LoVo (cell line): ENCODE data around the gene C5AR2.
"Not testable (repeated sequence)": the region's sequence is repeated elsewhere in the genome, so short reads cannot be mapped to it uniquely, and the experiment has no call there.

ENCODE experiments used
- DNase-seq: peaks from one replicate; pipeline ENCODE4 v3.0.0-alpha.2; 2016; ENCODE audit warnings: low spot score

Gene C5AR2

DNA sequence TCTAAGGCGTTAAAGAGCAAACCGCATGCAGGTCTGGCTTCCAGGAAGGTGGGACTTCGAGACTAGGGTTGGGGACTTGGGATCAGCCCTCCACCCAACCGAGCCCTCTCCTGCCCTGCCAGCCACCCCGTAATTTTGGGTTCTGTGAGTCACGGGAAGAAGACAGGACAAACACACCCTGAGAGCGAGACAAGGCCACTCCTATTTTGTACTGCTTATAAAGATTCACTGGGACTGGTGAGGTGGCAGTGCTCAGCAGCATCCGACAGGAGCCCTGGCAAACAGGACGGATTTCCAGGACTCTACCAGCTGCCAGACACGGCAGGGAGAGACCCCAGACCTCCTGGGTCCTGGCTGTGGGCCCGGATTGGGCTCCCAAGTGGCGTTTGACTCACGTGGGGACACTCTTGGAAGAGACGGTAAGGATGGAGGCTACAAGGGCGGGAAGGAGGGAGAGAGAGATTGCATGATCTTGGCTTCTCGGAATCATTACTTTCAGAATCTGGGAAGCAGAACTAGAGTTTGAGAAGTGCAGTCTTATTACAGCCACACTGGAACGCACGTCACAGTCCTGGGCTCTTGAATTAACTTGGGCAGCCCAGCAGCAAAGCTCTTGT is at the start of gene C5AR2:
Gene C5AR2 (plus strand): TSS at position 245 of the 617 bp plus-strand sequence. CDS start 8,625 bp downstream, outside the sequence.
- no peak for DNase-seq

DNA sequence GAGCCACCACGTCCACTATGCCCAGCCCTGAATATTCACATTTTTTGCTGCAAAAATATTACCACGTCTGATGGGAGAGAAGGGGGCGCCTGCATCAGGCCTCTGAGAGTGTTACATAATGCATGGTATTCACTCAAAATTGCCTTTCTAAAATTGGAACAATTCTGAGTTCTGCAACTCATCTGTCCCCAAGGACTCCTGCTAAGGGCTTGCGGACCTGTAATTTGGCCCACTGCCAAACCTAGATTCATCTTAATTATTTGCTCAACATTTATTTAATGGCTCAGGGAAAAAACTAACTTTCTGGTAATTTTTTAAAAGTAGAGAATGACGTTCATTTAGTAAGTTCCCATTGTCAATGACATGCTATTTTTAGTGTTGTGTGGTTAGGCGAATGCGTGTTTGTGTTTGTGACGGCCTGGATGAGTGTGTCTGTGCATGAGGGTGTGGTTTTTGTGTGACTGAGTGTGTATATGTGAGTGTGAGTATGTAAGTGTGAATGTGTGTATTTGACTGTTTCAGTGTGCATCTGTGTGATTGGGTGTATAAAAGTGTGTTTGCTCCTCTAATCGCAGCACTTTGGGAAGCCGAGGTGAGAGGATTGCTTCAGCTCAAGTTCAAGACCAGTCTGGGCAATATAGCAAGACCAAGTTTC is 48.4 kb upstream of the C5AR2 start:
- DNase-seq: no peak

DNA sequence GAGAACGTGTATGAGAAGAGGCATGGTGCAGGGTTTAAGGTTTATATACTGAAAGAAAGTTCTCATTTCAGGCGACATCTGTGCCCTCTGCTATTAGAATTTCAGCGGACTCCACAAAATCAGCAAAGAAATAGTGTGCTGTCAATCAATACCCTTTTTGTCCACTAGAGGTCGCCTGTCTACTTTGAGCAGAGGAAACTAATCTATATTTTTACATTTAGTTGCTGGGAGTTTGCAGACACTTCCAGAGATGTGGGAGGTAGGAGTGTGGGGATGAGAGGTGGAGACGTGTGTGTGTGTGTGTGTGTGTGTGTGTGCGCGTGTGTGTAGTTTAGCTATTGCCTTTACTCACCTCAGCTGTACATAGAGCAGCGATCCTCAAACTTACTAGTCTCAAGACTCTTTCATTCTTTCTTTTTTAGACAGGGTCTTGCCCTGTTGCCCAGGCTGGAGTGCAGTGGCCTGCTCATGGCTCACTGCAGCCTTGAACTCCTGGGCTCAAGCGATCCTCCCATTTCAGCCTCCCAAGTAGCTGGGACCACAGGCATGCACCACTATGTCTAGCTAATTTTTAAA is 47.6 kb upstream of the C5AR2 start:
- peak; percentile 42 for DNase-seq

DNA sequence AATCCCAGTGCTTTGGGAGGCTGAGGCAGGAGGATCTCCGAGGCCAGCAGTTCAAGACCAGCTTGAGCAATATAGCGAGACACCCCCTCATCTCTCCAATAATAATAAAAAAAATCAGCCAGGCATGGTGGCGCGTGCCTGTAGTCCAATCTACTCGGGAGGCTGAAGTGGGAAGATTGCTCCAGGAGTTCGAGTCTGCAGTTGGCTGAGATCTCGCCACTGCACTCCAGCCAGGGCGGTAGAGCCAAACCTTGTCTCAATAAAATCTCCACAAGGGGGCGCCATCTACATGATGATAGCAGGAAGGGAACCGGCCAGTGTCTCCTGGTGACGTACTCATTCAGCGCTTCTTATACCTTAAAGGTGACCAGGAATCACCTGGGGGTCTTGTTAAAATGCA is 35.9 kb upstream of the C5AR2 start:
- peak; percentile 85 for DNase-seq

DNA sequence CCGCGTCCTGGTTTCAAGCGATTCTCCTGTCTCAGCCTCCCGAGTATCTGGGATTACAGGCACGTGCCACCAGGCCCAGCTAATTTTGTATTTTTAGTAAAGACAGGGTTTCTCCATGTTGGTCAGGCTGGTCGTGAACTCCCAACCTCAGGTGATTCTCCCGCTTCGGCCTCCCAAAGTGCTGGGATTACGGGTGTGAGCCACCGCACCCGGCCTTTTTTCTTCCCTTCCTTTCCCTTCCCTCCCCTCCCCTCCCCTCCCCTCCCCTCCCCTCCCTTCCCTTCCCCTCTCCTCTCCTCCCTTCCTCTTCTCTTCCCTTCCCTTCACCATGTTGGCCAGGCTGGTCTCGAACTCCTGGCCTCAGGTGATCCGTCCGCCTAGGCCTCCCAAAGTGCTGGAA is 31.1 kb upstream of the C5AR2 start:
- not testable (repeated sequence) for DNase-seq

DNA sequence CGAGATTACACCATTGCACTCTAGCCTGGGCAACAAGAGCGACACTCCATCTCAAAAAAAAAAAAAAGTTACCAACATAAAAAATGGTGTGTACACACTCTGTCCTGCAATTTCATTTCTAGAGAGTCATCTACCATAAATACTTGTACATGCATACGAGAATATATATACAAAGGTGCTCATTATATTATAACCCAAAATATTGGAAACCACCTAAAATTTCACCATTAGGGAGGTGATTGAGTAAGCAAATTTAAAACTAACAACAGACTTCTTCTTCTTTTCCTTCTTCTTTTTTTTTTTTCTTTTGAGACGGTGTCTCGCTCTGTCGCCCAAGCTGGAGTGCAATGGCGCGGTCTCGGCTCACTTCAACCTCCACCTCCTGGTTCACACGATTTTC is 29.7 kb upstream of the C5AR2 start:
- DNase-seq: no peak

DNA sequence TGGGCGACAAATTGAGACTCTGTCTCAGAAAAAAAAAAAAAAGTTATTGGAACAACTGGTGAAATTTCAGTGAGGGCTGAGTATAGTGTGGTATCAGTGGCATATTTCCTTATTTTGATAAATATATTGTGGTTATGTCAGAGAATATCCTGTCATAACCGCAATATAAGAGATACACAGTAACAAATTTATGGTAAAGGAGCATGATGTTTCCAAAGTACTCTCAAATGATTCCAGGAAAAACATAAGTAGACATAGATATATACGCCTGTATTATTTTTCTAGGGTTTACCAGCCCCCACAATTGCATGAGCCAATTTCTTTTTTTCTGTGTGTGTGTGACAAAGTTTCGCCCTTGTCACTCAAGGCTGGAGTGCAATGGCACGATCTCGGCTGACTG is 28.0 kb upstream of the C5AR2 start:
- no peak for DNase-seq

DNA sequence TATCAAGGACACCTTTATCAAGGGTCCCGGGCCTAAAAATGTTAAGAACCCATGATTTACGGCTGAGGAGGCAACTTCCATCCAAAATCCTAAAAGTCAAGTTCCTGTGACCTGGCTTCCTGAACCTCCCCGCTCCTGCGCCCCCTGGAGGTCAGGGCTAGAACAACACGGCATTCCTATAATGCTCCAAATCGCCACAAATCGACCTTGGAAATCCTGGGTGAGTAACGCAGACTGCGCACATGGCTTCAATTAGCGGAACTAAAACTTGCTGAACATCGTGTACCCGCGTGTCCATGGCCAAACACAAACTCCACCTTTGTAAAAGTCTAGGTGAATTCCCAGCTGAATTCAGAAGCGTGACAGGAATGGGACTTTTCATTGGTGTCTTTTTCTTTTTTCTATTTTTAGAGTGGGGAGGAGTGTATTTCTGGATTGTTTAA is 26.6 kb upstream of the C5AR2 start:
- DNase-seq: peak; percentile 72

DNA sequence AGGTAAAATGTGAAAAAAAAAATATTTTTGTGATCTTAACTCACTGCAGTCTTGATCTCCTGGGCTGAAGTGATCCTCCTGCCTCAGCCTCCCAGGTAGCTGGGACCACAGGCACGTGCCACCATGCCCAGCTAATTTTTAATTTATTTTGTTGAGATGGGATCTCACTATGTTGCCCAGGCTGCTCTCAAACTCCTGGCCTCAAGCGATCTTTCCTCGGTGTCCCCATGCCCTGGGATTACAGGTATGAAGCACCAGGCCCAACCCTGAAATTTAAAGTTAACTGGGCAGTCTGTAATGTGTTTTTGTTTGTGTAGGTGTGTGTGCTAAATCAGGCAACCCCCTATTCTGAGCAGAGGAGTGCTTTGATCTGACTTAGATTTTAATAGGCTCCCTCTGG is 25.7 kb upstream of the C5AR2 start:
- no peak for DNase-seq

DNA sequence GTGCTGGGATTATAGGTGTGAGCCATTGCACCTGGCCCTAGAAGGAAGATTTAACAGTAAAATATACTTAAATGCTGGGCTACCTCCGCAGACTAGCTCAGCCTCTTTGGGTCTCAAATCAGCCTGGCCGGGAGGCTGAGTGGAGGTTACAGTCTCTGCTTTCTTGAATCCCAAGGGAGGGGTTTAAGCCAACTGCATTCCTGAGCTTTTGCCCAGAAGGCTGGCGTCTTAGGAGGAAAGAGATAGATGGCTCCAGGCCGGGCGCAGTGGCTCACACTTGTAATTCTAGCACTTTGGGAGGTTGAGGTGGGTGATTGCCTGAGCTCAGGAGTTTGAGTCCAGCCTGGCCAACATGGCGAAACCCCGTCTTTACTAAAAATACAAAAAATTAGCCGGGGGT is 22.9 kb upstream of the C5AR2 start:
- no peak for DNase-seq

DNA sequence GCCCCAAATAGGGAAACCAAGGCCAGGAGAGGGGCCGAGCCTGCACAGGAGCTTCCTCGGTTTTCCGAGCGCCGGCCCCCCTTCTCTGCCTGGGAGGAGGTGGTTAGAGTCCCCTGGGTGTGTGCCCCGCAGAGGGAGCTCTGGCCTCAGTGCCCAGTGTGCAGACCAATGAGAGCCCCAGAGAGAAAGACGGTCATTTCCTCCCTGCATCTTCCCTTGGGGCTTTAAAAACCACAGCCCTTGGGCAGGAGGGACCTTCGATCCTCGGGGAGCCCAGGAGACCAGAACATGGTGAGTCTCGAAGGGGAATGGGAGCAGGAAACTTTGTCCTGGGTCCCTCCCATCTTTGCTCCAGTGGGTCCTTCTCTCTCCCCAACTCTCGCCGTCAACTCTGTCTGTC is 22.4 kb upstream of the C5AR2 start, which contains the start of gene C5AR1:
Gene C5AR1 (plus strand): TSS at position 254 of the 400 bp plus-strand sequence. CDS start 35 bp downstream, at position 289.
- no peak for DNase-seq

DNA sequence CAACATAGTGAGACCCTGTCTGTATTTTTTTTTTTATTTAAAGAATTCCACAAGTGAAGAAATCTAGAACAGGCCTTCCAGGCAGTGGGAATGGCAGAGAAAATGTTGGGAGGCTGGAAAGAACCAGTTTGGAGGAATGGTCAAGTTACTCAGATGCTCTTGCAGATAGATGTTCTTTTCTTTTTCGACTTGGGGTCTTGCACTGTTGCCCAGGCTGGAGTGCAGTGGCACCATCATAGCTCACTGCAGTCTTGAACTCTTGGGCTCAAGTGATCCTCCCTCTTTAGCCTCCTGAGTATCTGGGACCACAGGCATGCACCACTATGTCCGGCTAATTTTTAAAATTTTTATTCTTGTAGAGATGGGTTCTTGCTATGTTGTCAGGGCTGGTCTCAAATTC is 21.7 kb upstream of the C5AR2 start:
- no peak for DNase-seq

DNA sequence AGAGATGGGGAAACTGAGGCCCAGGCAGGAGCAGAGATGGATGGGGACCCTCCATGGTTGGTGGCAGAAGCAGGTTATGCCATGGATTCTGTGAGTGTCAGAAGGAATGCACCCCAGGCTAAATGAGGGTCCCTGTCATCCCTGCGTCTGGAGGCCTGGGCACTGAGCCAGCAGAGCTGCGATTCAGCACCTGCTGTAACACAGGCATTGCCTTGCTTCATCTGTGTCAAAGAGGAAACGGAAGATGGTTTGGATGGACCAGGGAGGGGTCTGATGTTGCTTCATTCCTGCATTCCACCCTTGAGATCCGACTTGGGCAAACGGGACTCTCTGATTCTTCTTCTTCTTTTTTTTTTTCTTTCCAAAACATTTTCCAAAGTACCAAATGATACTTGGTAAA is 21.2 kb upstream of the C5AR2 start:
- DNase-seq: peak; percentile 22

DNA sequence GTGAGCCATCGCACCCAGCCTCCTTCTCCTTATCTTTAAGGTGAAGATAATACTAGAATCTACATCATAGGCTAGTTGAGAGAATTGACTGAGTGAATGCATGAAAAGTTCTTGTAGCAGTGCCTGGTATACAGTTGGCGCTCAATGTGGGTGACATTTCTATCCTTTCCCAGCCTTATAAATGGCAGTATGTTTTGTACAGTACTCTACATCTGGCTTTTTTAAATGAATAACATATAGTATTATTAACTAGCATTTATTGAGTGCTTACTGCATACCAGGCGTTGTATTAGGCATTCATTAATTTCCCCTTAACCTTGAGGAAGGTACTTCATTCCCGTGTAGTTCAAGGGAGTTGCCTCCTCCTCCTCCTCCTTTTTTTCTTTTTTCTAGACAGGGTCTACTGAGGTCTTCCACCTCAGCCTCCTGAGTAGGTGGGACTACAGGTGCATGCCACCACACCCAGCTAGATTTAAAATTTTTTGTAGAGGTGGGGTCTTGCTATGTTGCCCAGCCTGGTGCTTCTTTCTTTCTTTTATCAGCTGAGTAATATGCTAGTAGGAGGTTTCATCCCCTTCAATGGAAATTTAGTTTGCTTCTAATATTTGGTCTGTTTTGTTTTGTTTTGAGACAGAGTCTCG is 19.5 kb upstream of the C5AR2 start:
- no peak for DNase-seq

DNA sequence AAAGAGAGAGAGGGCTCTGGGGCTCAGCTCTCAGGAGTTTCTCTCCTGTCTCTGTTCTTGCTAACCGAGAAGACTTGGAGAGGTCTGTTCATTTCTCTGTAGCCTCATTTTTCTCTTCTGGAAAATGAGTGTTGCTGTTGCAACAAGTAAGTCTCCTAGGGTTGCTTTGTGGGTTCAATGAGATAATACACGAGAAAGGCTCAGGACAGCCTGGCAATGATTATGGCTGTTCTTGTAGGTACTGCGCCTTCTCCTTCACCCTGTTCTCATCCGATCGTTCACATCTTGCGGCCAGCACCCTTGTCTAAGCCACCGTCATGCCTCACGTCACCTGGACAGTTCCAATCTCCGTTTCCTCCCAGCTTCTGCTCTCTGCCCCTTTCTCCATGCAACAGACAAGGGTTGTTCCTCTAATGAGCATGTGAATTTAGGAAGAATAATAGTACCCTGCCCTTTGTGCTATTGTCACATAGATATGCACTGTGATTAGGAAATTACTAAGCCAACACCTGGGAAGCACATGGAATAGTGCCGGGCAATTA is 18.1 kb upstream of the C5AR2 start:
- DNase-seq: no peak

DNA sequence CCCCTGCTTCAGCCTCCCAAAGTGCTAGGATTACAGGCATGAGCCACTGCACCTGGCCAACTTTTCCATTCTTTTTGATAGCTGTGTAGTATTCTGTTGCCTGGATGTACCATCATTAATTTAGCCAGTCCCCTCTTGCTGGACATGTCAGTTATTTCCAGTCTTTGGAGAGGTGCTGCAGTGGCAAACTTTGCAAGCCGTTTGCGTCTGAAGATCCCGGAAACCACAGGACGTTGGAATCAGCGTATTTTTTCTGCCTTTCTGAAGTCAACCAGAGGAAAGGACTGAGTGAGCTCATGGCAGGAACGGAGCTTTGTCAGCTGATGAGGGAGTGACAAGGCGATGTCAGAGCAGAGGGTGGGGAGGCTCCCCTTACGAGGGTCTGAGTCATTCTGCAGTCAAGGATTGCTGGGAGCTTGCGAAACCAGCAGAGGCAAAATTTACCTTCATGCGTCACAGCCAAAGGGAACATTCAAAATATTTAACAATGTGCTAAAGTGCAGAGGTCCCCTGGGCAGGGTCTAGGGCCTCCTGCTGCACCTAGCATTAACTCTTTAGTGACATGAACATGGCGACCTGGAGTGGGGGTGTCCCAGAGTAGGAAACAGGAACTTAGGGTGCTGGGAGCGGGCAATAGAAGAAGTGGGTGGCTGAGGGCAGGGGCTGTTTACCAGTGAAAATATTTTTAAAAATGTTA is 16.7 kb upstream of the C5AR2 start:
- peak; percentile 90 for DNase-seq

DNA sequence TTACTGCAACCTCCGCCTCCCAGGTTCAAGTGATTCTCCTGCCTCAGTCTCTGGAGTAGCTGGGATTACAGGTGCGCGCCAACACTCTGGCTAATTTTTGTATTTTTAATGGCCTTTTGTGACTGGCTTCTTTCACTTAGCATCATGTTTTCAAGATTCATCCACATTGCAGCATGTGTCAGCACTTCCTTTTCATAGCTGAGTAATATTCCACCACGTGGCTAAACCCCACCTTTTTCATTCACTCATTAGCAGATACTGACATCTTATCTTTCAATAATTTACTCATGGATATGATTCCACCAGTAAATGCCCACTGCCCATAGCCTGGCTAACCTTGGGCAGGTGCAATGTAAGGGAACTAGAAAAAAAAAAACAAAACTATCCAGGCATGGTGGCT is 15.5 kb upstream of the C5AR2 start:
- DNase-seq: no peak

DNA sequence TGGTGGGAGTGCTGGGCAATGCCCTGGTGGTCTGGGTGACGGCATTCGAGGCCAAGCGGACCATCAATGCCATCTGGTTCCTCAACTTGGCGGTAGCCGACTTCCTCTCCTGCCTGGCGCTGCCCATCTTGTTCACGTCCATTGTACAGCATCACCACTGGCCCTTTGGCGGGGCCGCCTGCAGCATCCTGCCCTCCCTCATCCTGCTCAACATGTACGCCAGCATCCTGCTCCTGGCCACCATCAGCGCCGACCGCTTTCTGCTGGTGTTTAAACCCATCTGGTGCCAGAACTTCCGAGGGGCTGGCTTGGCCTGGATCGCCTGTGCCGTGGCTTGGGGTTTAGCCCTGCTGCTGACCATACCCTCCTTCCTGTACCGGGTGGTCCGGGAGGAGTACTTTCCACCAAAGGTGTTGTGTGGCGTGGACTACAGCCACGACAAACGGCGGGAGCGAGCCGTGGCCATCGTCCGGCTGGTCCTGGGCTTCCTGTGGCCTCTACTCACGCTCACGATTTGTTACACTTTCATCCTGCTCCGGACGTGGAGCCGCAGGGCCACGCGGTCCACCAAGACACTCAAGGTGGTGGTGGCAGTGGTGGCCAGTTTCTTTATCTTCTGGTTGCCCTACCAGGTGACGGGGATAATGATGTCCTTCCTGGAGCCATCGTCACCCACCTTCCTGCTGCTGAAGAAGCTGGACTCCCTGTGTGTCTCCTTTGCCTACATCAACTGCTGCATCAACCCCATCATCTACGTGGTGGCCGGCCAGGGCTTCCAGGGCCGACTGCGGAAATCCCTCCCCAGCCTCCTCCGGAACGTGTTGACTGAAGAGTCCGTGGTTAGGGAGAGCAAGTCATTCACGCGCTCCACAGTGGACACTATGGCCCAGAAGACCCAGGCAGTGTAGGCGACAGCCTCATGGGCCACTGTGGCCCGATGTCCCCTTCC is 11.8 kb upstream of the C5AR2 start:
- DNase-seq: no peak

DNA sequence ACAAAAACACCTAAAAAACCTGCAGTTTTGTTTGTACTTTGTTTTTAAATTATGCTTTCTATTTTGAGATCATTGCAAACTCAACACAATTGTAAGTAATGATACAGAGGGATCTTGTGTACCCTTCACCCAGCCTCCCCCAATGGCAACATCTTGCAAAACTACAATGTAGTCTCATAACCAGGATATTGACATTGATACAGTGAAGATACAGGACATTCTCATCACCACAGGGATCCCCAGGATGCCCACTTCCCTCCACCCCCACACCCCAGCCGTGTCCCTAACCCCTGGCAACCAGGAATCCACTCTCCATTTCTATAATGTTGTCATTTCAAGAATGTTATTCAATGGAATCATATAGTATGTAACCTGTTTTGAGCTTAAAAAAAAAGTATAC is 10.3 kb upstream of the C5AR2 start:
- no peak for DNase-seq

DNA sequence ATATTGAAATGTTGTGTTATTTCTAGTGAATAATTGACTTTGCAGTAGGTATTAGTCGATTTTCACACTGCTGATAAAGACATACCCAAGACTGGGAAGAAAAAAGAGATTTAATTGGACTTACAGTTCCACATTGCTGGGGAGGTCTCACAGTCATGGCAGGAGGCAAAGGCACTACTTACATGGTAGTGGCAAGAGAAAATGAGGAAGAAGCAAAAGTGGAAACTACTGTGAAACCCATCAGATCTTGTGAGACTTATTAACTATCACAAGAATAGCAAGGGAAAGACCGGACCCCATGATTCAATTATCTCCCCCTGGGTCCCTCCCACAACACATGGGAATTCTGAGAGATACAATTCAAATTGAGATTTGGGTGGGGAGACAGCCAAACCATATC is 9.9 kb upstream of the C5AR2 start:
- DNase-seq: no peak

DNA sequence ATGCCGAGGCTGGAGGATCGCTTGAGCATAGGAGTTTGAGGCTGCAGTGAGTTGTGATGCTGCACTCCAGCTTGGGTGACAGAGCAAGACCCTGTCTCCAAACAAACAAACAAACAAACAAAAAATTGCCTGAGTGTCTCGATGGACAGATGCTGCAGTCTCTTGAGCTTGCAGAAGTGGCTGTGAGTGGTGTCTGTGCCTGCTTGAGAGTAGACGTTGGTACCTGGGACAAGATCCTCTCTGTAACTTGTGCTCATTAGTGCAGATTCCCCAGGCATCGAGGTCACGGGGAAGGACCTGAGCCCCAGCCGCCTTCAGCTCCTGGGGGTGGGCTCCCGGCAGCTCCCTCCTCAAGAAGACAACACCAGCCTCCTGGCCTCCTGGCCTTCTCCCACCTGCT is 8.6 kb upstream of the C5AR2 start:
- no peak for DNase-seq
